HG02885 (cell line): ENCODE measurements around the gene C12orf43.
"Not testable (repeated sequence)": the region's sequence is repeated elsewhere in the genome, so short reads cannot be mapped to it uniquely, and the experiment has no call there.

Experiments
- ATAC-seq: cut with Tn5 transposase; IDR thresholded peaks from one replicate; pipeline ENCODE4 v1.9.1; 2021; ENCODE audit warnings: mild to moderate bottlenecking; ENCODE audit not compliant: unreplicated experiment, poor library complexity

C12orf43 gene, protein sequence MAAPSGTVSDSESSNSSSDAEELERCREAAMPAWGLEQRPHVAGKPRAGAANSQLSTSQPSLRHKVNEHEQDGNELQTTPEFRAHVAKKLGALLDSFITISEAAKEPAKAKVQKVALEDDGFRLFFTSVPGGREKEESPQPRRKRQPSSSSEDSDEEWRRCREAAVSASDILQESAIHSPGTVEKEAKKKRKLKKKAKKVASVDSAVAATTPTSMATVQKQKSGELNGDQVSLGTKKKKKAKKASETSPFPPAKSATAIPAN

DNA sequence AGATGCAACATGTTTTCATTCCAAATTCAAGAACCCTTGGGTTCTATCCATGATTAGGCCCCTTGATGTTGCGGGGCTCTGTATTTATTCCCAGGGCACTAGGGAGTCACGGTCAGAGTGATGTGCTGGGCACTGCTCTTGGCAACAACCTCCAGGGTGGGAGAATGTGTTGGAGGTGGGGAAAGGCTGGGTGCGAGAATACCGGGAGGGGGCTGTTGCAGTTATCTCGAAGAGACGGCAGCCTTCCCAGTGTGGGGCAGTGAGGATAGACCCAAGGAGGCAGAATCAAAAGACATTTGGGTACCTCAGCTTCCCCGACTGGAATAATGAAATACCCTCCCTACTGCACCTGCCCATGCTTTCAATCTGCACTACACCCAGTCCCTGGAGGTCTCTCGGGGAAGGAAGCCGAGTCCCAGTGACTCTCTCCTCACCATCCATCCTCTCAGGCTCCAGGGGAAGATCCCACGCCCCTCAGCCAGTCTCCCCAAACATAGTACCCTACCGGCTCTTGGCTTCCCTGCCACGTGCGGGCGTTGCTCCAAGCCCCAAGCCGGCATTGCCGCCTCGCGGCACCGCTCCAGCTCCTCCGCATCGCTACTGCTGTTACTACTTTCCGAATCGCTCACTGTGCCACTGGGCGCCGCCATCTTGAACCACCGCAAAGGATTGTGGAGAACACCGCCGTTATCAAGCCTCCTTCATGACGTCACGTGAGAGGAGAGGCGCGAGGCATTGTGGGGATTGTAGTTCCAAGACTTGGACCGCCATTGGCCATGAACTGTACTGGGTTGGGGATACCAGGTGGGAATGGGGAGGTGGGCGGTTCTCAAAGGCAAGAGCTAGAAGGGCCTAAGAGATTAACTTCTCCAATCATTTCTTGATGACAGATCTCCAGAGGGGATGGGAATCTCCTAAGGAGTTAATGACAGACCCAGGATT, at the start of gene C12orf43:
Gene C12orf43 (minus strand): TSS at position 663 of the 942 bp plus-strand sequence. CDS start 13 bp downstream, at position 650.
- ATAC-seq = peak; percentile 97

DNA sequence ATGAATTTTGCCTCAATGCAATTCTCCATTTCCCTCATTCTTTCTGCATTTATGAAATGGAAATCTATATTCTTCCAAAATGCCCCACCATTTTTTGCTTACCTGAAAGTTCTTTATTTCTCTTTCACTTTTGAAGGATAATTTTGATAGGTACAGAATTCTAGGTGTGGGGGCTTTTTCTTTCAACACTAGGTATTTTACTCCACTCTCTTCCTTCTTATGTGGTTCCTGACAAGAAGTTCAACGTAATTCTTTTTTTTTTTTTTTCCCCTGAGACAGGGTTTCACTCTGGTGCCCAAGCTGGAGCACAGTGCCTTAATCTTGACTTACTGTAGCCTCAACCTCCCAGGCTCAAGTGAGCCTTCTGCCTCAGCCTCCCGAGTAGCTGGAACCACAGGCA, 49.1 kb upstream of the C12orf43 start:
- ATAC-seq = no peak

DNA sequence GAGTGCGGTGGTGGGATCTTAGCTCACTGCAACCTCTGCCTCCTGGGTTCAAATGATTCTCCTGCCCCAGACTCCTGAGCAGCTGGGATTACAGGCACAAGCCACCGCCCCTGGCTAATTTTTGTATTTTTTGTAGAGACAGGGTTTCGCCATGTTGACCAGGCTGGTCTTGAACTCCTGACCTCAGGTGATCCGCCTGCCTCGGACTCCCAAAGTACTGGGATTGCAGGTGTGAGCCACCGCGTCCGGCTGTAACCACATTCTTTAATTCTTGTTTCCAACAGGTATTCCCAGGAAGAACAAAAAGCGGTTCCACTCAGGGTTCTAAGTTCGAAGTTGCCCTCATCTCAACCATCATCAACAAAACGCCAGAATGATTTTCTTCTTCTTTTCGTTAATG, 48.3 kb upstream of the C12orf43 start:
- ATAC-seq = not testable (repeated sequence)

DNA sequence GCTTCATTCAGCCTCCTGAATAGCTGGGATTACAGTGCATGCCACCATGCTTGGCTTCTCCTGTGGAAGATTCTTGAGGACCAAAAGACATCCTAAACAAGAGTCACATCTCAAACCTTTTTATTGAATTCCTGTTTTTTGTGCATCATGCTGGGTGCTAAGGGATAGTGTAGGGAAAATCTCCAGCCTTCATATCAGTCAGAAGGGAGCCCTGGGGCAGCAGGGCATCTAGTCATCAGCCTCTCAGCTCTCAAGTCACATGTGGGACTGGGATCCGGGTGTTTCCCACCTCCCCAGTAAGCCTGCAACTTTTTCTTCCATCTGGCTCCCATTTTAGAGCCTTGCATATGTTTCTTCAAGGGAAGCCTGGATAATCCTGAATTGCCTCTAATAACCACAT, 47.8 kb upstream of the C12orf43 start:
- ATAC-seq = no peak

DNA sequence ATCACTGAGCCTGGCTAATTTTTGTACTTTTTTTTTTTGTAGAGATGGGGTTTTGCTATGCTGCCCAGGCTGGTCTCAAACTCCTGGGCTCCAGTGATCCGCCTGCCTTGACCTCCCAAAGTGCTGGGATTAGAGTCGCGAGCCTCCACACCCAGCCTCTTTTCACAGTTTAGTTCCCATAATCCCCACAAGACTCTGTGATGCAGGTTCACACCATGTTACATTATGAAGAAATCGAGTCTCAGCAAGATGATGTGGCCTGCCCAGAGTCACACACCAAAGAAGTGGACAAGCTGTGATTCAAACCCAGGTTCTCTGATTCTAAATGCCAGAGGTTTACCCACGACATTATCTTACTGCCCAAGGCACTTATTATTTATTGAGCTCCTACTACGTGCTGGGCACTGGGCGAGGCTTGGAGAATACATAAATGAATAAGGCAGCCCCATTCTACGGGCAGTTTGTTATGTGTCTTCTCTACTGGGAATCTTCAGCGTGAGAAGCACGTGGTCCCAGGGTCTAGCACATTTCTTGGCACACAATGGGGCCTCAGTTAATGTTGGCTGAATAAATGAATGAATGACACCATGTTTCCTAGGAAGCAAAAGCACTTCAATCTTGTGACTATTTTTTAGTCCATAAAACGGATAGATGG, 46.2 kb upstream of the C12orf43 start:
- ATAC-seq = no peak

DNA sequence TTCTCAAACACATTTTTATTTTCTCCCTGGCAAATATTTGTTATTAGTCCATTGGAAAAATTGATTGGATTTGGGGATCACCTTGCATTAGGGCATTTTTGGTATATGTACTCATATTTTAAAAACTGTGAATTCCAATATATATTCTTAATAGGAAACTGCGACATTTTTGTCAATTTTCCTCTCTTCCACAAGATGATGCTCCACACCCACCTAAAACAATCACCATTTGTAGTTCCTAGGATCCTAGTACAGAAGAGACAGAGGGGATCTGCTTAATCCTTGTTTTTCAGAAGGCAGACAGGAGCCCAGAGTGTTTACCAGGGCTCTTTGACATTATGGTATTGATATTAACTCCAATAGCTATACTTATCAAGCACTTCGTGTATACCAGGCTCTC, 45.5 kb upstream of the C12orf43 start:
- no peak for ATAC-seq

DNA sequence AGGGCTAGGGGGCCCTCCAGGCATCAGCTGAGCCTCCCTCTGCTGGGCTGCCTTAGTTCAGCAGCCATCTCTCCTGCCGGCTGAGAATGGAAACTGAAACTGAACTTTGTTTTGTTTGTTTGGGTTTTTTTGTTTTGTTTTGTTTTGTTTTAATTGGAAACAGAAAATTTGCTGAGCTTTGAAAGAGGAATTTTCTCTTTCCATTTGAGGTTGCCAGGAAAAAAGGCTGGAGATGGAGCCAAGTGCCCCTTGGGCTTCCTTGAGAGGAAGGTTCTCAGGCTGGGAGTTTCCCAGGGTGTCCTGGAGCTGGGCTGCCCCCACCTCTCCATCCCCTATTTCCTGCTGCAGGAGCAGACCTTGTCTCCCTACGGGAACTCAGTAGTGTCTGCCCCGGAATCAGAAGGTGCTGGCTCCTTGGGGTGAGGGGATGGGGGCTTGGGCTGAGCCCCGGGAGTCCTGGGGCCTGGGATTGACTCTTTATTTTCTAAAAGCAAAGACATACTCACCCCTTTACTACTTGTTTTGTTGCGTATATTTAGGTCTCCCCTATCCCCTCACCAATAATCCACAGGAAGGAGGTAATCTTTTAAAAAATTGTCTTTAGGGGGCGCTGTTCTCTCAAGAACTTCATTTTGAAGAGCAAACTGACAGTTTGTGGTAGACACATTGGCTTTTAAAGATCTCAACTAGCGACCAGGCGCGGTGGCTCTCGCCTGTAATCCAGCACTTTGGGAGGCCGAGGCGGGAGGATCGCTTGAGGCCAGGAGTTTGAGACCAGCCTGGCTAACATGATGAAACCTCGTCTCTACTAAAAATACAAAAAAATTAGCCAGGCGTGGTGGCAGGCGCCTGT, 44.1 kb upstream of the C12orf43 start:
- peak; percentile 79 for ATAC-seq

DNA sequence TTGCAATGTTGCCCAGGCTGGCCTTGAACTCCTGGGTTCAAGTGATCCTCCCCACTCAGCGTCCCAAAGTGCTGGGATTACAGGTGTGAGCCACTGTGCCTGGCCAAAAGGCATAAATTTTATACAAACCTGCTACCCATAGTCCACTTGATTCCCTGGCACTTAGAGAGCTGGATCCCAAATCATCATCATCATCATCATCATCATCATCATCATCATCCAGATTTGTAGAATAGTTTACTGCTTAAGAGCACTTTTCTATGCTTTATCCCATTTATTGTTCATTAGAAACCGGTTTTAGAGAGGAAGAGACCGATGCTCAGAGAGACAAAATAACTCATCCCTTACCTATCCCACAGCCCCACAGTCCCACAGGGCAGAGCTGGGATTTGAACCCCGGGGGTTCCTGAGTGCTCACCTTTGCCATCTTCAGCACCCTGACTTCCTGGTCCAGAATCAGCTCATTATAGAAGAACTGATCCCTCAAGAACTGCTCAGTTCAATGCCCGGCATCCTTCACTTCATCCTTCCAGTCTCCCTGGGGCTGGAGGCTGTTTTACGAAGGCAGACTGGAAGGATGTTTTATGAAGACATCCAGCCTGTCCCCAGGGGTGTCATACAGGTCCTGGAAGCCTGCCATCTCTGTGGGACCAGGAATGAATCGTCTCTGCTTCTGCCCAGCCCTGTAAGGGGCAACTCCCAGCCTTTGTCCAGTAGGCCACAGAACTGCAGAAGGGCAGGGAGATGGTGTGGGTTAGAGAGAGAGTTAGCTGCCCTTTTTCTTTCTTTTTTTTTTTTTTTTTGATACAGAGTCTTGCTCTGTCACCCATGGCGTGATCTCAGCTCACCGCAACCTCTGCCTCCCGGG, 43.0 kb upstream of the C12orf43 start:
- peak; percentile 18 for ATAC-seq

DNA sequence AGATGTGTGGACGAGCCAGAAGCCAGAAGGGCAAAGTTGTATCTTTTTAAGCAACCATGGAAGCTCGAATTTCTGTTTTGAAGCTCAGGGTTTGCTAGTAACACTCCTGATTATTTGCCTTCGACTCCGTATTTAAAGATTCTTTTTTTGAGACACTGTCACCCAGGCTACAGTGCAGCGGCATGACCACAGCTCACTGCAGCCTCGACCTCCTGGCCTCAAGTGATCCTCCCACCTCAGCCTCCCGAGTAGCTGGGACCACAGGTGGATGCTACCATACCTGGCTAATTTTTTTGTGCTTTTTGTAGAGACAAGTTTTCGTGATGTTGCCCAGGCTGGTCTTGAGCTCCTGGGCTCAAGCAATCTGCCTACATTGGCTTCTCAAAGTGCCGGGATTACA, 41.5 kb upstream of the C12orf43 start:
- ATAC-seq = no peak

DNA sequence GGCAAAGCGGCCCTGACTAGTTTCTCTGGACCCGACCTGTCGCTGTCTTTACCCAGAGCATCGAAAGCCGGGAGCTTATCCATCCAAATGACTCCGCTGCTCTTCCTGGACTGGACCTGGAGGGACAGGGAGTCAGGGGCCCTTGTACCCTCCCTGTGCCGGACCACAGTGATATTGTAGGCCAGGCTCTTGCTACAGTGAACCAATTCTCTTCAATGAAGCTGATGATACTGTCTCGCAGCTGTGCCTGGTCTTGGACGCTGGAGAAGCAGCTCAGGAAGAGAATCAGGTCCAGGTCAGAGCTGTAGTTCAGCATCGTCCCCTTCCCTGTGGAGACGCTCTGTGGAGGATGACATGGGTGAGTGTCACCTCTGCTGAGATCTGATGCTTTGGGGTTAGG, 37.4 kb upstream of the C12orf43 start:
- ATAC-seq = no peak

DNA sequence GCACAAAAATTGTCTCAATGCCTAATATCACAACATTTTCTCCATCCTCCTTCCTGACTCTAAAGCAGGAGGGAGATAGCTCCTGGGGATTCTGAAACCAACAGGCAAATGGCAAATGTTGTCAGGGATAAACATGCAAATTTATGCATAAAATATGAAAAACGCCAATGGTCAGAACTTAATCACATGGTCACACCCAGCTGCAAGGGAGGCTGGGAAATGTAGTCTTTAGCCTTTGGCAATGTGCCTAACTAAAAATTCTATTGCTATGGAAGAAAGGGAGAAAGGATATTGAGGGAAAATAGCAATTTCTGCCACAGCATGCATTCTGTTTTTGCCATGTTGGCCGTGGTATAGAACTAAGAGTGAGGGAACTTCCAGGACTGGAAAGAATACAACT, 34.4 kb upstream of the C12orf43 start:
- no peak for ATAC-seq

DNA sequence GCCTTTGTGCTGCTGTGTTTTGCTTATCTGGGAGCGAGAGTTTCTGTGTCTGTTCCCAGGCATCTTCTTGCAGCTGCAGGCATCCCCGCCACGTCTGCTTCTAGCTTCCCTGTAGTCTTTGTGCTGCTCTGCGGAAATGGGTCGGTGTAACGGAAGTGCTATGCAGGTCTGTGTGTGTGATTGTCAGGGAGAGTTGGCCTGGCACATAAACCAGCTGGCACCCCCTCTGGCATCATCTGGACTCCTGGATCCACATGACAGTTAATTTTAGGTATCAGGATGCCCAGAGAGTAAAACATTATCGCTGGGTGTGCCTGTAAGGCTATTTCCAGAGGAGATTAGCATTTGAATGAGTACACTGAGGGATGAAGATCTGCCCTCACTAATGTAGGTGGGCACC, 32.2 kb upstream of the C12orf43 start:
- no peak for ATAC-seq

DNA sequence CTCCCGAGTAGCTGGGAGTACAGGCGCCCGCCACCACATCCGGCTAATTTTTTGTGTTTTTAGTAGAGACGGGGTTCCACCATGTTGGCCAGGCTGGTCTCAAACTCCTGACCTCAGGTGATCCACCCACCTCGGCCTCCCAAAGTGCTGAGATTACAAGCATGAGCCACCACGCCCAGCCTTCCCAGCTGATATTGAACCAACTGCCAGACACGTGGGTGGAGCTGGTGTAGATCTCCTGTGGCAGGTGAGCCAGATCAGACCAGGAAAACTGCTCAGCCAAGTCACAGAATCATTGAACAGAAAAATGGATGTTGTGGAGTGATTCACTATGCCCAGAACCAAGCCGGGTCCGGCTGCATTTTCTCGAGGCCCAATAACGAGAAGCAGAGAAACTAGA, 31.1 kb upstream of the C12orf43 start:
- ATAC-seq = not testable (repeated sequence)

DNA sequence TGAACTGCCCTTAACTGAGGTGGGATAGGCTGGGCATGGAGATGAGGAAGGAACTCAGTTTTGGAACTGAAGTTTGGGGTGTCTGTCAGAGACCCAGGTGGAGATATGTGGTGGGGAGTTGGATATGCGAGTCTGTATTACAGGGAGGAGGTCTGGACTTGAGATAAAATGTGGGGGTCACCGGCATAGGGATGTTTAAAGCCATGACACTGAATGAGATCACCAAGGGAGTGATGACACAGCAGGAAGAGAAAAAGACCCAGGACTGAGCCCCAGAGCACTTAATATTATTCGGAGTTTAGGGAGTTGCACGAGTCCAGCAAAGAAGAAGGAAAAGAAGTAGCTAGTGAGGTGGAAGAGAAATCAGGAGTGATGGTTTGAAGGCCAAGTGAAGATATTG, 26.8 kb upstream of the C12orf43 start:
- no peak for ATAC-seq

DNA sequence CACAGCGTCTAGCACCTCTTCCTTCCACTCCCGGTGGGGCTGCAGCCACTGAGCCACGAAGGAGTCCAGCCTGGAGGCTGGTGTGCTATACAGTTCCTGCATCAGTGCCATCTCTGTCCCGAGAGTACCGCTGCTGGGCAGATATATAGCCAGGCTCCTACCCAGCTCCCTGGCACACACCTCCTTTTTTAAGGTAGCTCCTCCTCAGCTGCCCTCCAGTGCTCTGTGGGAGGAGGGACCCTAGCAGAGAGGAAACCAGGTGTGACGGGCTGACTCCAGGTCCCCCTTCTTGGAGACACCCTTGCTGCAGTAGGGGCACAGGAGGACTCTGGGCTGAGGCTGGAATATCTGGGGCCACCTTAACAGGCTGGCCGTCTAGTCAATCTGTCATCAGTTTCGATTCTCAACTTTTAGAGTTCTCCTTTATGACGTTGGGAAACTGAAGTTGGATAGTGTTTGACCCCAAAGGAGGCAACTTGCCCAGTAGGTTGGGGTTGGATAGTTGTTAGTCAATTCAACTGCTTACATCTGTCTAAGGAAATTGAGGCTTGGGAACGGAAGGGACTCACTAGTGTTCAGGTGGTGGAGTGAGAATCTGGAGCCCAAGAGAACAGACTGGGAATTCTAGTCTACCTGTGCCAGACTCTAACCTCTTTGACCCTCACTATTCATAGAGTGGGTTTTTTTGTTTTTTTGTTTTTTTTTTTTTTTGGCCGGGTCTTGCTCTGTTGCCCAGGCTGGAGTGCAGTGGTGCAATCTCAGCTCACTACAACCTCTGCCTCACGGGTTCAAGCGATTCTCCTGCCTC, 22.8 kb upstream of the C12orf43 start, which contains the start of gene OASL:
Gene OASL (minus strand): TSS at position 386 of the 808 bp plus-strand sequence. CDS start 275 bp downstream, at position 111.
- ATAC-seq = peak; percentile 66

DNA sequence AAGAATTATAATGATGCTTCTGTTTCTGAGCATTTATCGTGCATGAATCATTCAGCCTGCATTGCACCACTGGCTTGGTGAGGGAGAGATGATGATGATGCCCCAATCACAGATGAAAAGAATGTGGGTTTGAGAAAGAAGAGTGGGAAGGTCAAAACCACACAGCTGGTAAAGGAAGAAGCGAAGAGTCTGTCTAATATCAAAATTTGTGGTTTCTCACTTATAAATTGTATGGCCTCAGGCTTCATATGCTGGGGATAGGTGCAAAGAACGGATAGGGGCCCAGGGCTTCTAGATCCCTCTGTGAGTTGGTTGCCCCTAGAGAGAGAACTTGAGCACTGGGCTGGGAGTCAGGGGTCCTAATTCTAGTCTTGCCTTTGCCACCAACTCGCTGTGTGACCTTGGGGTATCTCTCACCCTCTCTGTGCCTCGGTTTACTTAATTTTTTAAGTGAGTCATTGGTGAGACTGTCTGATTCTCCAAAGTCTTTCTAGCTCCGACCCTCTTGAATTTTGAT, 20.6 kb upstream of the C12orf43 start:
- no peak for ATAC-seq

DNA sequence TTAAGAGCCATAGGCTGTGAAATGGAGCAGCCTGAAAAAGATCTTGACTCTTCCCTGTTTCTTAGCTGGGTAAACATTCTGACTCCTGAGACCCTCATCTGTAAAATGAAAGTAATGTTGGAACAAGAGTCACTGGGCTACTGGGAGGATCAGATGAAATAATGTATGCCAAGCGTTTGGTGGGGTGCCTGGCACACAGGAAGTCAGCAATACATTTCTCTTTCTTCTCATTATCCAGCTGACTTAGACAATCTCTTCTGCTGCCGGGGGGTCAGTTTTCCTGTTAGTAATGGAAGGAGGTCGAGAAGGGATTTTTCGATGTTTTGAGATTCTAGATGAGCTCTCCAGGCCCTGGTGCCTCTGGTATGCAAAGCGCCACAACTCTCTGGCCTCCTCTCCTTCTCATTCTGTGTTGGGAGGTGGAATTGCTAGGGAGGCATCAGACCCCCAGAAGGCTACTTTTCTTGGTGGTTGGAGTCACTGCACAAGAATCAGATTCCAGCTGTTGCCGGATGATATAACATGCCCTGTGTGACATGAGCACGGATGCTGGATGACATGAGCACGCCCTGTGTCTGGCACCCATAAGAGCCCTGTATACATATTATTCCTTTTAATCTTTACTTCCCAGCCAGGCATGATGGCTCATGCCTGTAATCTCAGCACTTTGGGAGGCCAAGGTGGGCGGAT, 18.5 kb upstream of the C12orf43 start:
- ATAC-seq = no peak
